Neural cell (in vitro differentiated cells): ENCODE data around the gene ZNF831. TPM values are rescaled to one million over a fixed set of nuclear protein-coding genes. Genes with fewer than 3 reads are reported as not detected.

ENCODE experiments used
- H2AFZ ChIP-seq: fragments of 200-600, 300-800 bp; sonication (generic), shearing (Covaris generic); 2 replicates; pipeline ENCODE4 v1.6.0; 2014; ENCODE audit warnings: low read depth, mild to moderate bottlenecking, antibody characterized with exemption, low read length, moderate library complexity
- H3F3A ChIP-seq: fragments of 200-600 bp; shearing (Covaris generic); 2 replicates; pipeline ENCODE4 v1.6.1; 2016; ENCODE audit warnings: mild to moderate bottlenecking, moderate library complexity, mixed read lengths, antibody characterized with exemption, low read length; ENCODE audit not compliant: insufficient read depth, poor library complexity, severe bottlenecking
- H3K27ac ChIP-seq: fragments of 200-600, 300-800 bp; sonication (generic), shearing (Covaris generic); 2 replicates; pipeline ENCODE4 v1.5.1; 2014; ENCODE audit warnings: mild to moderate bottlenecking, low read length, moderate library complexity
- H3K27me3 ChIP-seq: fragments of 300-800, 200-600 bp; sonication (generic), shearing (Covaris generic); 2 replicates; pipeline ENCODE4 v1.6.0; 2014; ENCODE audit warnings: mild to moderate bottlenecking, low read depth, low read length, moderate library complexity; ENCODE audit not compliant: insufficient read depth
- H3K36me3 ChIP-seq: fragments of 300-800, 200-600 bp; sonication (generic), shearing (Covaris generic); 2 replicates; pipeline ENCODE4 v1.5.1; 2014; ENCODE audit warnings: mild to moderate bottlenecking, antibody characterized with exemption, low read length, moderate library complexity; ENCODE audit not compliant: insufficient read depth
- H3K4me2 ChIP-seq: fragments of 300-800, 200-600 bp; sonication (generic), shearing (Covaris generic); 2 replicates; pipeline ENCODE4 v1.6.0; 2014; ENCODE audit warnings: mild to moderate bottlenecking, low read length
- H3K4me3 ChIP-seq: fragments of 300-800, 200-600 bp; sonication (generic), shearing (Covaris generic); 2 replicates; pipeline ENCODE4 v1.5.1; 2014; ENCODE audit warnings: mild to moderate bottlenecking, low read length, moderate library complexity
- H3K79me2 ChIP-seq: fragments of 200-600 bp; shearing (Covaris generic); replicated peaks from 2 replicates; pipeline ENCODE4 v1.6.0; 2014; ENCODE audit warnings: mild to moderate bottlenecking, low read length, moderate library complexity; ENCODE audit not compliant: insufficient read depth
- H3K9ac ChIP-seq: fragments of 300-800, 200-600 bp; sonication (generic), shearing (Covaris generic); 2 replicates; pipeline ENCODE4 v1.6.1; 2016; ENCODE audit warnings: mild to moderate bottlenecking, low read length, mixed read lengths
- H3K9me2 ChIP-seq: fragments of 200-600 bp; shearing (Covaris generic); 2 replicates; pipeline ENCODE4 v1.6.1; 2016; ENCODE audit warnings: mild to moderate bottlenecking, low read length, mixed read lengths; ENCODE audit not compliant: insufficient read depth
- H3K9me3 ChIP-seq: fragments of 200-600, 300-800 bp; sonication (generic), shearing (Covaris generic); 2 replicates; pipeline ENCODE4 v1.6.1; 2016; ENCODE audit warnings: mild to moderate bottlenecking, mixed run types, low read length, moderate library complexity, mixed read lengths
- H4K20me1 ChIP-seq: fragments of 200-600 bp; shearing (Covaris generic); 2 replicates; pipeline ENCODE4 v1.6.1; 2016; ENCODE audit warnings: mild to moderate bottlenecking, mixed run types; ENCODE audit not compliant: insufficient read depth
- CTCF ChIP-seq: fragments of 450-650 bp; IDR thresholded peaks from 2 replicates; pipeline ENCODE4 v1.5.1; 2014; ENCODE audit warnings: antibody characterized with exemption, mild to moderate bottlenecking, moderate library complexity; ENCODE audit not compliant: poor library complexity, severe bottlenecking
- EP300 ChIP-seq: fragments of 450-650 bp; conservative IDR thresholded peaks from 2 replicates; pipeline ENCODE4 v1.6.1; 2014; ENCODE audit warnings: antibody characterized with exemption, mild to moderate bottlenecking, moderate library complexity; ENCODE audit not compliant: poor library complexity, severe bottlenecking
- EZH2 ChIP-seq: fragments of 200-600, 300-800 bp; shearing (Covaris generic), sonication (generic); IDR thresholded peaks from 2 replicates; pipeline ENCODE4 v1.6.1; 2014; ENCODE audit warnings: antibody characterized with exemption, low read length, borderline replicate concordance, mild to moderate bottlenecking; ENCODE audit not compliant: insufficient read depth, poor library complexity, severe bottlenecking
- MXI1 ChIP-seq: fragments of 450-650 bp; conservative IDR thresholded peaks from 2 replicates; pipeline ENCODE4 v1.6.1; 2014; ENCODE audit warnings: antibody characterized with exemption, mild to moderate bottlenecking; ENCODE audit not compliant: poor library complexity, severe bottlenecking
- POLR2AphosphoS5 ChIP-seq: IDR thresholded peaks from 2 replicates; pipeline ENCODE4 v1.6.1; 2012
- RAD21 ChIP-seq: fragments of 450-650 bp; conservative IDR thresholded peaks from 2 replicates; pipeline ENCODE4 v1.6.1; 2014; ENCODE audit warnings: antibody characterized with exemption, mild to moderate bottlenecking, moderate library complexity
- REST ChIP-seq: IDR thresholded peaks from 2 replicates; pipeline ENCODE4 v1.6.1; 2012; ENCODE audit warnings: borderline replicate concordance
- SMC3 ChIP-seq: fragments of 450-650 bp; conservative IDR thresholded peaks from 2 replicates; pipeline ENCODE4 v1.6.1; 2014; ENCODE audit warnings: antibody characterized with exemption, mild to moderate bottlenecking, moderate library complexity; ENCODE audit not compliant: poor library complexity
- TAF1 ChIP-seq: IDR thresholded peaks from 2 replicates; pipeline ENCODE4 v1.6.1; 2012; ENCODE audit warnings: low read depth
- polyA plus RNA-seq: library from polyadenylated mRNA; depleted of rRNA; stranded (reverse); fragments of >200 nt; gene quantifications from 2 replicates; pipeline ENCODE4 v1.2.3, GENCODE V29; 2014

The ZNF831 gene
- polyA plus RNA-seq, 1 donor from 2014 or later = not detected

GRCh38 chr20:59153832-59154231 is 9.8 kb upstream of the ZNF831 start:
- no peak overlapping the region for H3K4me2 ChIP-seq
- H3K79me2 ChIP-seq = no peaks in the 10 kb centered on the region
- no peaks in the 10 kb centered on the region for H4K20me1 ChIP-seq
- H3K27ac ChIP-seq = no peak overlapping the region
- no peaks in the 10 kb centered on the region for H3F3A ChIP-seq
- no peaks in the 10 kb centered on the region for H3K36me3 ChIP-seq
- no peaks in the 10 kb centered on the region for H3K9me2 ChIP-seq
- H3K4me3 ChIP-seq = no peak overlapping the region
- no peaks in the 10 kb centered on the region for H3K9me3 ChIP-seq
- no peak overlapping the region for H3K9ac ChIP-seq
- H3K27me3 ChIP-seq = no peaks in the 10 kb centered on the region
- TF ChIP-seq REST = no peak
- TF ChIP-seq SMC3 = no peak
- no peak for TF ChIP-seq MXI1
- TF ChIP-seq EP300 = no peak
- no peak for TF ChIP-seq EZH2
- TF ChIP-seq CTCF = no peak
- TF ChIP-seq POLR2AphosphoS5 = no peak
- TF ChIP-seq RAD21 = no peak
- no peak for TF ChIP-seq TAF1
- no peak overlapping the region for H2AFZ ChIP-seq

GRCh38 chr20:59154317-59155013 is 9.2 kb upstream of the ZNF831 start:
- Histone ChIP-seq H3K4me2 (no peak overlapping the region), H3K27me3 (no peaks in the 10 kb centered on the region), H3K9me3 (no peaks in the 10 kb centered on the region), H3K4me3 (no peak overlapping the region), H4K20me1 (no peaks in the 10 kb centered on the region), H3K27ac (no peak overlapping the region), H3K79me2 (no peaks in the 10 kb centered on the region), H3F3A (no peaks in the 10 kb centered on the region), H2AFZ (no peak overlapping the region), H3K9ac (no peak overlapping the region), H3K9me2 (no peaks in the 10 kb centered on the region), H3K36me3 (no peaks in the 10 kb centered on the region)
- no peak for TF ChIP-seq EZH2
- no peak for TF ChIP-seq POLR2AphosphoS5
